Retinal pigment epithelial cell (primary cell): Measurements from ENCODE around the gene RABL3.
"Not testable (repeated sequence)": the region's sequence is repeated elsewhere in the genome, so short reads cannot be mapped to it uniquely, and the experiment has no call there.

Source experiments
- DNase-seq: peaks from one replicate; pipeline ENCODE4 v3.0.0-alpha.2; 2010; ENCODE audit warnings: low read depth
- H3K4me3 ChIP-seq: 2 replicates; pipeline ENCODE4 v1.5.1; 2011; ENCODE audit warnings: mild to moderate bottlenecking, low read length, control low read depth, moderate library complexity
- CTCF ChIP-seq: conservative IDR thresholded peaks from 2 replicates; pipeline ENCODE4 v1.5.1; 2011; ENCODE audit warnings: low read depth, low read length, control low read depth, inconsistent platforms

The RABL3 gene

GRCh38 chr3:120745466-120745865, 3.1 kb upstream of the RABL3 start:
- H3K4me3 ChIP-seq: no peak overlapping the region
- no peak for TF ChIP-seq CTCF

GRCh38 chr3:120743556-120744195, 1.4 kb upstream of the RABL3 start:
- TF ChIP-seq CTCF: no peak
- no peak for DNase-seq
- peak overlapping the region; percentile 99 for H3K4me3 ChIP-seq

More at GRCh38 chr3:120745466-120745865, 3.1 kb upstream of the RABL3 start:
- no peak for DNase-seq

GRCh38 chr3:120742849-120743365, 591 bp upstream of the RABL3 start:
- no peak for DNase-seq
- H3K4me3 ChIP-seq: peak overlapping the region; percentile 99
- no peak for TF ChIP-seq CTCF

GRCh38 chr3:120741837-120742197, 499 bp downstream of the RABL3 start:
- no peak for TF ChIP-seq CTCF
- peak overlapping the region; percentile 99 for H3K4me3 ChIP-seq
- no peak for DNase-seq

- no peak for TF ChIP-seq CTCF
- no peak for DNase-seq
- H3K4me3 ChIP-seq: peak overlapping the region; percentile 99
Measured at GRCh38 chr3:120741320-120741719, 996 bp downstream of the RABL3 start.

- H3K4me3 ChIP-seq, DNase-seq: not testable (repeated sequence)
Measured at GRCh38 chr3:120738006-120738405, 4.3 kb downstream of the RABL3 start.

- H3K4me3 ChIP-seq: no peak overlapping the region
- no peak for DNase-seq
- TF ChIP-seq CTCF: no peak
Measured at GRCh38 chr3:120730576-120731542, 11.5 kb downstream of the RABL3 start.
